K562 (cell line): ENCODE data around the gene HEY2. TPM values are rescaled to one million over a fixed set of nuclear protein-coding genes. Genes with fewer than 3 reads are reported as not detected.

Experiments
- BCL6 ChIP-seq: fragments of 250-450 bp; sonication (Bioruptor Pico); IDR thresholded peaks from 2 replicates; pipeline ENCODE4 v1.4.0; 2020
- CREBBP ChIP-seq: IDR thresholded peaks from one replicate; pipeline ENCODE4 v1.6.1; 2012; ENCODE audit warnings: low read depth, mild to moderate bottlenecking, control low read depth, inconsistent platforms, low read length
- HNRNPH1 ChIP-seq: fragments of 200-400 bp; formaldehyde crosslinking; optimal IDR thresholded peaks from 2 replicates; pipeline ENCODE3; 2017; ENCODE audit warnings: low read depth, mild to moderate bottlenecking, low read length, moderate library complexity
- MED1 ChIP-seq: sonication (generic); formaldehyde crosslinking; IDR thresholded peaks from 2 replicates; pipeline ENCODE4 v1.8.1; 2023; ENCODE audit warnings: missing genetic modification reagents, borderline replicate concordance
- RAD51 ChIP-seq: fragments of 450-650 bp; IDR thresholded peaks from 2 replicates; pipeline ENCODE4 v1.7.1; 2016; ENCODE audit warnings: low read depth, mild to moderate bottlenecking, borderline replicate concordance
- RB1 ChIP-seq: fragments of 450-650 bp; IDR thresholded peaks from 2 replicates; pipeline ENCODE4 v1.6.1; 2017; ENCODE audit warnings: low read depth, mild to moderate bottlenecking
- ZNF311 ChIP-seq: fragments of 250-450 bp; sonication (Bioruptor Pico); IDR thresholded peaks from 2 replicates; pipeline ENCODE4 v1.4.0; 2020; ENCODE audit warnings: mild to moderate bottlenecking, moderate library complexity
- polyA plus RNA-seq, 8 experiments: library from polyadenylated mRNA; depleted of rRNA in 4 of 8; stranded (reverse) in 5 of 8; unstranded in 3 of 8; fragments of >200 nt; fragmentation: Nextera tagmentation in 2 of 8; fragmentation: Illumina TruSeq in 1 of 8; extraction: Ambion mirVana in 2 of 8; extraction: Trizol in 1 of 8; gene quantifications; 2 replicates each; pipeline versions ENCODE4 v1.2.1 to v1.2.3, GENCODE V29; 2011 to 2014; ENCODE audit warnings: inconsistent platforms in 1 of 8, missing spikeins in 1 of 8
- total RNA-seq, 7 experiments: library from RNA; depleted of rRNA in 6 of 7; stranded (reverse); fragments of >200 nt in 6 of 7; fragmentation: Illumina TruSeq in 2 of 7; extraction: Trizol in 2 of 7; gene quantifications; 2 replicates each; pipeline versions ENCODE4 v1.2.1 to v1.2.3, GENCODE V29; 2011 to 2021; ENCODE audit warnings: low replicate concordance in 1 of 7
- TF ChIP-seq, protein P1 (sequence below), 2 experiments: fragments of 200-800 bp in 1 of 2; sonication (Bioruptor generic) in 1 of 2; sonication (generic) in 1 of 2; formaldehyde crosslinking in 1 of 2; IDR thresholded peaks in 1 of 2; conservative IDR thresholded peaks in 1 of 2; 2 replicates each; pipeline versions ENCODE4 v1.5.0 to v1.6.1; 2016 to 2020; ENCODE audit warnings: missing compliant biosample characterization in 1 of 2, missing genetic modification characterization in 1 of 2, missing genetic modification reagents in 1 of 2
- TF ChIP-seq, protein P2 (sequence below): fragments of 450-650 bp; IDR thresholded peaks from 2 replicates; pipeline ENCODE4 v1.6.1; 2016; ENCODE audit warnings: mild to moderate bottlenecking, moderate library complexity
- TF ChIP-seq, protein P3 (sequence below): fragments of 450-650 bp; conservative IDR thresholded peaks from 2 replicates; pipeline ENCODE4 v1.6.1; 2016; ENCODE audit warnings: missing genetic modification characterization, low read depth, mild to moderate bottlenecking, control low read depth, missing compliant biosample characterization
- TF ChIP-seq, protein P4 (sequence below): sonication (generic); formaldehyde crosslinking; IDR thresholded peaks from 2 replicates; pipeline ENCODE4 v1.5.0; 2020; ENCODE audit warnings: missing genetic modification reagents

Gene HEY2
- total and polyA plus RNA-seq, 9 of the 15 experiments (the other 6 are each of a cell fraction or from before 2014, with no cell fraction given), result 0.03 to 0.07 (median 0.06) TPM; not detected in 5

DNA sequence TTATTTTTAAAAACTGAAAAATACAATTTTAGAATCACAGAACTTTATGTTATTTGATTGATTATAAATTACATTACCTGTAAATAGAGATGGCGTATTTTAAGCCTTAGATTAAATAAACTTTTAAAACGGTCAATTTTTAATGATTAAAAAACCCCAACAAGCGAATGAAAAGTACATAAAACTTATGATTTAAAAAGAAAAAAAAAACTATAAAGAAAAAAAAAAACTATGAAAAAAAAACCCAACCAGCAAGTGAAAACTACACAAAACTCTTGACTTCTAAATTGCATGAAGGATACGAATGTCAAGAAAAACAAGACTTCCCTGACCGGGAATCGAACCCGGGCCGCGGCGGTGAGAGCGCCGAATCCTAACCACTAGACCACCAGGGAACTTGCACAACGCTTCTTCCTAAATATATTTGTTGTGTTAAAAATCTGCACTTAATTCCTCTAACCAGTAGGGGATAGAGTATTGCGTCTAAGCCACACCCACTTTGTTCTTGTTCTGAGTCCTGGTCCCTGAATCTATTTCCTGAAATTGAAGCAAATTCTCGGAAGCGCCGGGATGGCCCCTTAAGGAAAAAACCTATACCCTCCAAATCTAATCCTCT, 30.6 kb downstream of the HEY2 start (continued):
- TF ChIP-seq, protein P1, sequence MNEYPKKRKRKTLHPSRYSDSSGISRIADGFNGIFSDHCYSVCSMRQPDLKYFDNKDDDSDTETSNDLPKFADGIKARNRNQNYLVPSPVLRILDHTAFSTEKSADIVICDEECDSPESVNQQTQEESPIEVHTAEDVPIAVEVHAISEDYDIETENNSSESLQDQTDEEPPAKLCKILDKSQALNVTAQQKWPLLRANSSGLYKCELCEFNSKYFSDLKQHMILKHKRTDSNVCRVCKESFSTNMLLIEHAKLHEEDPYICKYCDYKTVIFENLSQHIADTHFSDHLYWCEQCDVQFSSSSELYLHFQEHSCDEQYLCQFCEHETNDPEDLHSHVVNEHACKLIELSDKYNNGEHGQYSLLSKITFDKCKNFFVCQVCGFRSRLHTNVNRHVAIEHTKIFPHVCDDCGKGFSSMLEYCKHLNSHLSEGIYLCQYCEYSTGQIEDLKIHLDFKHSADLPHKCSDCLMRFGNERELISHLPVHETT (CRISPR knock-in tag; conservative IDR thresholded peaks at IDR 0.05 in 1 of 2, IDR thresholded peaks at IDR 0.05 in 1 of 2), result no peak
- TF ChIP-seq MED1 (no peak), RB1 (no peak), ZNF311 (CRISPR knock-in tag) (no peak), RAD51 (peak; percentile 5; the same call in 1 of the 2 replicates), HNRNPH1 (no peak), BCL6 (CRISPR knock-in tag) (no peak), CREBBP (no peak)
- TF ChIP-seq, protein P2, sequence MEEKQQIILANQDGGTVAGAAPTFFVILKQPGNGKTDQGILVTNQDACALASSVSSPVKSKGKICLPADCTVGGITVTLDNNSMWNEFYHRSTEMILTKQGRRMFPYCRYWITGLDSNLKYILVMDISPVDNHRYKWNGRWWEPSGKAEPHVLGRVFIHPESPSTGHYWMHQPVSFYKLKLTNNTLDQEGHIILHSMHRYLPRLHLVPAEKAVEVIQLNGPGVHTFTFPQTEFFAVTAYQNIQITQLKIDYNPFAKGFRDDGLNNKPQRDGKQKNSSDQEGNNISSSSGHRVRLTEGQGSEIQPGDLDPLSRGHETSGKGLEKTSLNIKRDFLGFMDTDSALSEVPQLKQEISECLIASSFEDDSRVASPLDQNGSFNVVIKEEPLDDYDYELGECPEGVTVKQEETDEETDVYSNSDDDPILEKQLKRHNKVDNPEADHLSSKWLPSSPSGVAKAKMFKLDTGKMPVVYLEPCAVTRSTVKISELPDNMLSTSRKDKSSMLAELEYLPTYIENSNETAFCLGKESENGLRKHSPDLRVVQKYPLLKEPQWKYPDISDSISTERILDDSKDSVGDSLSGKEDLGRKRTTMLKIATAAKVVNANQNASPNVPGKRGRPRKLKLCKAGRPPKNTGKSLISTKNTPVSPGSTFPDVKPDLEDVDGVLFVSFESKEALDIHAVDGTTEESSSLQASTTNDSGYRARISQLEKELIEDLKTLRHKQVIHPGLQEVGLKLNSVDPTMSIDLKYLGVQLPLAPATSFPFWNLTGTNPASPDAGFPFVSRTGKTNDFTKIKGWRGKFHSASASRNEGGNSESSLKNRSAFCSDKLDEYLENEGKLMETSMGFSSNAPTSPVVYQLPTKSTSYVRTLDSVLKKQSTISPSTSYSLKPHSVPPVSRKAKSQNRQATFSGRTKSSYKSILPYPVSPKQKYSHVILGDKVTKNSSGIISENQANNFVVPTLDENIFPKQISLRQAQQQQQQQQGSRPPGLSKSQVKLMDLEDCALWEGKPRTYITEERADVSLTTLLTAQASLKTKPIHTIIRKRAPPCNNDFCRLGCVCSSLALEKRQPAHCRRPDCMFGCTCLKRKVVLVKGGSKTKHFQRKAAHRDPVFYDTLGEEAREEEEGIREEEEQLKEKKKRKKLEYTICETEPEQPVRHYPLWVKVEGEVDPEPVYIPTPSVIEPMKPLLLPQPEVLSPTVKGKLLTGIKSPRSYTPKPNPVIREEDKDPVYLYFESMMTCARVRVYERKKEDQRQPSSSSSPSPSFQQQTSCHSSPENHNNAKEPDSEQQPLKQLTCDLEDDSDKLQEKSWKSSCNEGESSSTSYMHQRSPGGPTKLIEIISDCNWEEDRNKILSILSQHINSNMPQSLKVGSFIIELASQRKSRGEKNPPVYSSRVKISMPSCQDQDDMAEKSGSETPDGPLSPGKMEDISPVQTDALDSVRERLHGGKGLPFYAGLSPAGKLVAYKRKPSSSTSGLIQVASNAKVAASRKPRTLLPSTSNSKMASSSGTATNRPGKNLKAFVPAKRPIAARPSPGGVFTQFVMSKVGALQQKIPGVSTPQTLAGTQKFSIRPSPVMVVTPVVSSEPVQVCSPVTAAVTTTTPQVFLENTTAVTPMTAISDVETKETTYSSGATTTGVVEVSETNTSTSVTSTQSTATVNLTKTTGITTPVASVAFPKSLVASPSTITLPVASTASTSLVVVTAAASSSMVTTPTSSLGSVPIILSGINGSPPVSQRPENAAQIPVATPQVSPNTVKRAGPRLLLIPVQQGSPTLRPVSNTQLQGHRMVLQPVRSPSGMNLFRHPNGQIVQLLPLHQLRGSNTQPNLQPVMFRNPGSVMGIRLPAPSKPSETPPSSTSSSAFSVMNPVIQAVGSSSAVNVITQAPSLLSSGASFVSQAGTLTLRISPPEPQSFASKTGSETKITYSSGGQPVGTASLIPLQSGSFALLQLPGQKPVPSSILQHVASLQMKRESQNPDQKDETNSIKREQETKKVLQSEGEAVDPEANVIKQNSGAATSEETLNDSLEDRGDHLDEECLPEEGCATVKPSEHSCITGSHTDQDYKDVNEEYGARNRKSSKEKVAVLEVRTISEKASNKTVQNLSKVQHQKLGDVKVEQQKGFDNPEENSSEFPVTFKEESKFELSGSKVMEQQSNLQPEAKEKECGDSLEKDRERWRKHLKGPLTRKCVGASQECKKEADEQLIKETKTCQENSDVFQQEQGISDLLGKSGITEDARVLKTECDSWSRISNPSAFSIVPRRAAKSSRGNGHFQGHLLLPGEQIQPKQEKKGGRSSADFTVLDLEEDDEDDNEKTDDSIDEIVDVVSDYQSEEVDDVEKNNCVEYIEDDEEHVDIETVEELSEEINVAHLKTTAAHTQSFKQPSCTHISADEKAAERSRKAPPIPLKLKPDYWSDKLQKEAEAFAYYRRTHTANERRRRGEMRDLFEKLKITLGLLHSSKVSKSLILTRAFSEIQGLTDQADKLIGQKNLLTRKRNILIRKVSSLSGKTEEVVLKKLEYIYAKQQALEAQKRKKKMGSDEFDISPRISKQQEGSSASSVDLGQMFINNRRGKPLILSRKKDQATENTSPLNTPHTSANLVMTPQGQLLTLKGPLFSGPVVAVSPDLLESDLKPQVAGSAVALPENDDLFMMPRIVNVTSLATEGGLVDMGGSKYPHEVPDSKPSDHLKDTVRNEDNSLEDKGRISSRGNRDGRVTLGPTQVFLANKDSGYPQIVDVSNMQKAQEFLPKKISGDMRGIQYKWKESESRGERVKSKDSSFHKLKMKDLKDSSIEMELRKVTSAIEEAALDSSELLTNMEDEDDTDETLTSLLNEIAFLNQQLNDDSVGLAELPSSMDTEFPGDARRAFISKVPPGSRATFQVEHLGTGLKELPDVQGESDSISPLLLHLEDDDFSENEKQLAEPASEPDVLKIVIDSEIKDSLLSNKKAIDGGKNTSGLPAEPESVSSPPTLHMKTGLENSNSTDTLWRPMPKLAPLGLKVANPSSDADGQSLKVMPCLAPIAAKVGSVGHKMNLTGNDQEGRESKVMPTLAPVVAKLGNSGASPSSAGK, result no peak
- TF ChIP-seq, protein P3, sequence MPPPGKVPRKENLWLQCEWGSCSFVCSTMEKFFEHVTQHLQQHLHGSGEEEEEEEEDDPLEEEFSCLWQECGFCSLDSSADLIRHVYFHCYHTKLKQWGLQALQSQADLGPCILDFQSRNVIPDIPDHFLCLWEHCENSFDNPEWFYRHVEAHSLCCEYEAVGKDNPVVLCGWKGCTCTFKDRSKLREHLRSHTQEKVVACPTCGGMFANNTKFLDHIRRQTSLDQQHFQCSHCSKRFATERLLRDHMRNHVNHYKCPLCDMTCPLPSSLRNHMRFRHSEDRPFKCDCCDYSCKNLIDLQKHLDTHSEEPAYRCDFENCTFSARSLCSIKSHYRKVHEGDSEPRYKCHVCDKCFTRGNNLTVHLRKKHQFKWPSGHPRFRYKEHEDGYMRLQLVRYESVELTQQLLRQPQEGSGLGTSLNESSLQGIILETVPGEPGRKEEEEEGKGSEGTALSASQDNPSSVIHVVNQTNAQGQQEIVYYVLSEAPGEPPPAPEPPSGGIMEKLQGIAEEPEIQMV, result no peak
- TF ChIP-seq, protein P4, sequence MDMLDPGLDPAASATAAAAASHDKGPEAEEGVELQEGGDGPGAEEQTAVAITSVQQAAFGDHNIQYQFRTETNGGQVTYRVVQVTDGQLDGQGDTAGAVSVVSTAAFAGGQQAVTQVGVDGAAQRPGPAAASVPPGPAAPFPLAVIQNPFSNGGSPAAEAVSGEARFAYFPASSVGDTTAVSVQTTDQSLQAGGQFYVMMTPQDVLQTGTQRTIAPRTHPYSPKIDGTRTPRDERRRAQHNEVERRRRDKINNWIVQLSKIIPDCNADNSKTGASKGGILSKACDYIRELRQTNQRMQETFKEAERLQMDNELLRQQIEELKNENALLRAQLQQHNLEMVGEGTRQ (CRISPR knock-in tag), result no peak
